Astrocyte (in vitro differentiated cells and primary cell): ENCODE data around the gene NLN.

Experiments used
- EZH2 ChIP-seq: IDR thresholded peaks from 2 replicates; pipeline ENCODE4 v1.6.1; 2012; ENCODE audit warnings: mild to moderate bottlenecking, low read length, inconsistent platforms; ENCODE audit not compliant: insufficient read depth
- TF ChIP-seq, protein P1 (sequence below): IDR thresholded peaks from 2 replicates; pipeline ENCODE4 v1.5.1; 2011; ENCODE audit warnings: low read depth, mild to moderate bottlenecking, inconsistent platforms, low read length, moderate library complexity; ENCODE audit not compliant: insufficient read depth

DNA sequence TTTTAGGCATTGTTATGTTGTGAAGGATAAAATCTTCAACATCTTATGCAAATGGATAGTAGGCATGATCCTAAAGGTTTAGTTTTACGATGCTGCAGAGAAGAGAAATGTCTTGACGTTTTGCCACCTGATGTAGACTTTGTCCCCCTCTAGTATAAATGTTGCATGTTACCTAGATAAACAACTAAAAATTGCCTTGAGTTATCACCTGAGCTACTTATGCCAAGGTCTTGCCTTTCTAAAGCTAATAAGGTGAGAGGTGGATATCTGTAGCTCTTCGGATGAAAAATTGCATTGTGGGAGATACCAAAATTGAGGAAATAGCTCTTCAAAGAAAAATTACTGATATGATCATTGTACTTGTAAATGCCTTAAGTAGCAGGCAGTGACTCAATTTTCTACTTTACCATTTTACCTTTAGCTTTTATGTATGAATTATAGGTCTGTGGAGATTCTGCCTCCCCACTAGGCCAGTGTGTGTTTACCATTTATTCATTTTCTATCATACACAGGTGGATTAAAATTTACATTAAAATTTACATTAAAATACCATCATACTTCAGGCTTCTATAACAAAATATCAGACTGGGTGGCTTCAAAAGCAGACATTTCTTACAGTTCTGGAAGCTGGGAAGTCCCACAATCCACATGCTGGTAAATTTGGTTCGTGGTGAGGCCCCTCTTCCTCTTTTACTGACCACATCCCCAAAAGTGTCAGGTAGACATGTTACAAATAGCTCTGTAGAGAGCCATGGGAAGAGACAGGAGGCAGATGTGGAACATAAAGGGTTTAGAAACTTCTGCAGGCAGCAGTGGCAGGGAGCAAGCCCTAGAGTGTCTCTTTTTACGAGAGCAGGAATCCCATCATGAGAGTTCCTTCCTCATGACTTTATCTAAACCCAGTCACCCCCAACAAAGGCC is 103.7 kb downstream of the NLN start:
- TF ChIP-seq, protein P1, sequence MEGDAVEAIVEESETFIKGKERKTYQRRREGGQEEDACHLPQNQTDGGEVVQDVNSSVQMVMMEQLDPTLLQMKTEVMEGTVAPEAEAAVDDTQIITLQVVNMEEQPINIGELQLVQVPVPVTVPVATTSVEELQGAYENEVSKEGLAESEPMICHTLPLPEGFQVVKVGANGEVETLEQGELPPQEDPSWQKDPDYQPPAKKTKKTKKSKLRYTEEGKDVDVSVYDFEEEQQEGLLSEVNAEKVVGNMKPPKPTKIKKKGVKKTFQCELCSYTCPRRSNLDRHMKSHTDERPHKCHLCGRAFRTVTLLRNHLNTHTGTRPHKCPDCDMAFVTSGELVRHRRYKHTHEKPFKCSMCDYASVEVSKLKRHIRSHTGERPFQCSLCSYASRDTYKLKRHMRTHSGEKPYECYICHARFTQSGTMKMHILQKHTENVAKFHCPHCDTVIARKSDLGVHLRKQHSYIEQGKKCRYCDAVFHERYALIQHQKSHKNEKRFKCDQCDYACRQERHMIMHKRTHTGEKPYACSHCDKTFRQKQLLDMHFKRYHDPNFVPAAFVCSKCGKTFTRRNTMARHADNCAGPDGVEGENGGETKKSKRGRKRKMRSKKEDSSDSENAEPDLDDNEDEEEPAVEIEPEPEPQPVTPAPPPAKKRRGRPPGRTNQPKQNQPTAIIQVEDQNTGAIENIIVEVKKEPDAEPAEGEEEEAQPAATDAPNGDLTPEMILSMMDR: no peak
- TF ChIP-seq EZH2: no peak
